Coronary artery (tissue), 2 donors: ENCODE measurements around the gene INPP5A.

Source experiments
- DNase-seq: peaks from one replicate; pipeline ENCODE4 v3.0.0-alpha.2; 2017; ENCODE audit warnings: low spot score
- H3K27ac ChIP-seq, 2 donors: fragments of 200-600 bp; sonication (generic); one replicate each; pipeline ENCODE4 v1.5.1; 2016 to 2019
- H3K4me3 ChIP-seq: fragments of 200-600 bp; sonication (generic); 2 replicates; pipeline ENCODE4 v1.5.1; 2016; ENCODE audit warnings: mild to moderate bottlenecking, moderate library complexity
- CTCF ChIP-seq: fragments of 200-600 bp; sonication (generic); IDR thresholded peaks from one replicate; pipeline ENCODE4 v1.5.1; 2019; ENCODE audit warnings: antibody characterized with exemption

Gene INPP5A

GRCh38 chr10:132592790-132593383 is 55.3 kb downstream of the INPP5A start:
- DNase-seq, result no peak
- H3K27ac ChIP-seq, result peak overlapping the region; percentile 83 to 86
- no peak overlapping the region for H3K4me3 ChIP-seq

GRCh38 chr10:132593389-132593788 is 55.8 kb downstream of the INPP5A start:
- Histone ChIP-seq H3K4me3 (no peak overlapping the region), H3K27ac (peak overlapping the region; percentile 83 to 86)
- TF ChIP-seq CTCF, result no peak
- no peak for DNase-seq

More at GRCh38 chr10:132592790-132593383, 55.3 kb downstream of the INPP5A start:
- TF ChIP-seq CTCF, result no peak

GRCh38 chr10:132593900-132594876 is 56.6 kb downstream of the INPP5A start:
- H3K4me3 ChIP-seq, result peak overlapping the region; percentile 29
- no peak for TF ChIP-seq CTCF
- DNase-seq, result no peak
- H3K27ac ChIP-seq, result peak overlapping the region; percentile 39 to 72

GRCh38 chr10:132595021-132595420 is 57.4 kb downstream of the INPP5A start:
- Histone ChIP-seq H3K27ac (peak overlapping the region; percentile 39), H3K4me3 (no peak overlapping the region)
- no peak for DNase-seq
- no peak for TF ChIP-seq CTCF

GRCh38 chr10:132595854-132596253 is 58.3 kb downstream of the INPP5A start:
- Histone ChIP-seq H3K4me3 (no peak overlapping the region), H3K27ac (no peak overlapping the region)
- TF ChIP-seq CTCF, result no peak
- DNase-seq, result no peak

GRCh38 chr10:132596742-132597279 is 59.2 kb downstream of the INPP5A start:
- DNase-seq, result no peak
- TF ChIP-seq CTCF, result no peak
- Histone ChIP-seq H3K27ac (no peak overlapping the region), H3K4me3 (no peak overlapping the region)
